NCI-H2171 treated with DMSO at 0.1 percent for 48 hours (cell line): ENCODE measurements around the gene DNER.
A peak's percentile ranks its signal among the peaks of the same experiment; 100 is the strongest.
"Not testable (repeated sequence)": the region's sequence is repeated elsewhere in the genome, so short reads cannot be mapped to it uniquely, and the experiment has no call there.

Experiments used
- DNase-seq: peaks from one replicate; lab custom pipeline; 2025; lab: John Stamatoyannopoulos, UW

Gene DNER

GRCh38 chr2:229622495-229623355 is 91.6 kb downstream of the DNER start:
- DNase-seq = no peak

- no peak for DNase-seq
These were observed 93.6 kb downstream of the DNER start for GRCh38 chr2:229620759-229621158.

- DNase-seq = no peak
These were observed 94.1 kb downstream of the DNER start for GRCh38 chr2:229620289-229620688.

- no peak for DNase-seq
These were observed 97.9 kb downstream of the DNER start for GRCh38 chr2:229616433-229616832.

GRCh38 chr2:229614021-229614420 is 100.3 kb downstream of the DNER start:
- not testable (repeated sequence) for DNase-seq

GRCh38 chr2:229612384-229612971 is 101.9 kb downstream of the DNER start:
- DNase-seq = no peak

GRCh38 chr2:229611360-229611759 is 103.0 kb downstream of the DNER start:
- no peak for DNase-seq

GRCh38 chr2:229610872-229611271 is 103.5 kb downstream of the DNER start:
- DNase-seq = no peak

GRCh38 chr2:229610333-229610732 is 104.0 kb downstream of the DNER start:
- DNase-seq = no peak

- DNase-seq = no peak
These were observed 112.4 kb downstream of the DNER start for GRCh38 chr2:229601936-229602335.

- no peak for DNase-seq
These were observed 113.0 kb downstream of the DNER start for GRCh38 chr2:229601396-229601795.

GRCh38 chr2:229598227-229598626 is 116.1 kb downstream of the DNER start:
- DNase-seq = no peak

- DNase-seq = no peak
These were observed 117.6 kb downstream of the DNER start for GRCh38 chr2:229596796-229597195.

GRCh38 chr2:229591611-229592010 is 122.7 kb downstream of the DNER start:
- no peak for DNase-seq

GRCh38 chr2:229586746-229587705 is 127.3 kb downstream of the DNER start:
- DNase-seq = peak; percentile 9

- DNase-seq = no peak
These were observed 128.3 kb downstream of the DNER start for GRCh38 chr2:229586012-229586411.

GRCh38 chr2:229582151-229582550 is 132.2 kb downstream of the DNER start:
- DNase-seq = no peak

GRCh38 chr2:229578052-229578846 is 136.1 kb downstream of the DNER start:
- DNase-seq = no peak

- no peak for DNase-seq
These were observed 138.6 kb downstream of the DNER start for GRCh38 chr2:229575569-229576315.

- no peak for DNase-seq
These were observed 141.7 kb downstream of the DNER start for GRCh38 chr2:229572507-229573271.
